ENCODE data around the gene CELF4.

- no peak for TF ChIP-seq CTCF (IDR thresholded peaks at IDR 0.05)
- TF ChIP-seq EP300 (IDR thresholded peaks at IDR 0.05), result no peak
- TF ChIP-seq POLR2AphosphoS5 (IDR thresholded peaks at IDR 0.05), result no peak
These were observed 130.3 kb downstream of the CELF4 start for GRCh38 chr18:37435150-37435867.
